HG03103 (cell line): ENCODE data around the gene NRG2.

Source experiments
- ATAC-seq: cut with Tn5 transposase; IDR thresholded peaks from one replicate; pipeline ENCODE4 v1.9.1; 2021; ENCODE audit warnings: low read depth; ENCODE audit not compliant: unreplicated experiment

NRG2 gene

DNA sequence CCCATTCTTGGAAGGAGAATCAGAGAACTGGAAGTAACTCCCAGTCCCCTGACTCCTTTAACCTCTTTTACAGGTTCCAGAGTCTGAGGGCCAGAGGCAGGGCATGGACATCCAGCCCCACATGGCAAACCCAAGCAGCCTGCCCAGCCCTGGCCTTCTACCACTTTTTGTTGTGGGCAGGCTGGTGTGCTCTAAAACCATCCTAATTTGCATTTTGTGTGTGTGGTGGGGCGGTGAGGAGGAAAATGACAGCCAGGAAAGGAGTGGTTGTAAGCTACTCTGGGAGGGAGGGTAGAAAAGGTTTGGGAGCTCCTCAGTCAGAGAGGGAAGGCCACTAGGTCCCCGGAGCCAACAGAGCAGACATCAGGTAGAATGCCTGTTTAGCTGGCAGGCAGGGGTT lies 156.9 kb downstream of the NRG2 start:
- no peak for ATAC-seq

DNA sequence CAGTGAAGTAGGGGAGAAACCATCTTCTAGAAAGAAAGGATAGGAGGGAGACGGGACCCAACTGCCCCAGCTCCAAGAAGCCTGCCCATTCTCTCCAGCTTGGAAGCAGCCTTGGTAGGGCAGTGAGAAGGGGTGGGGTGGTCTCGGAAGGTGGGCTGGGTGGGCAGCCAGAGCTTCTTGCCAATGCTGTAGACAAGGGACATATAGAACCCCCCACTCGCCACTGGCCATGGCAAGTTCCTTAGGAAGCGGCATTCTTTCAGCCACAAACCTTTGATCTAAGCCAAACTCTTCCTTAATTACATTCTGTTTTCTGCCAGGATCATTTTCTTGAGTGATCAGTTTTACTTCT lies 157.3 kb downstream of the NRG2 start:
- ATAC-seq: no peak

DNA sequence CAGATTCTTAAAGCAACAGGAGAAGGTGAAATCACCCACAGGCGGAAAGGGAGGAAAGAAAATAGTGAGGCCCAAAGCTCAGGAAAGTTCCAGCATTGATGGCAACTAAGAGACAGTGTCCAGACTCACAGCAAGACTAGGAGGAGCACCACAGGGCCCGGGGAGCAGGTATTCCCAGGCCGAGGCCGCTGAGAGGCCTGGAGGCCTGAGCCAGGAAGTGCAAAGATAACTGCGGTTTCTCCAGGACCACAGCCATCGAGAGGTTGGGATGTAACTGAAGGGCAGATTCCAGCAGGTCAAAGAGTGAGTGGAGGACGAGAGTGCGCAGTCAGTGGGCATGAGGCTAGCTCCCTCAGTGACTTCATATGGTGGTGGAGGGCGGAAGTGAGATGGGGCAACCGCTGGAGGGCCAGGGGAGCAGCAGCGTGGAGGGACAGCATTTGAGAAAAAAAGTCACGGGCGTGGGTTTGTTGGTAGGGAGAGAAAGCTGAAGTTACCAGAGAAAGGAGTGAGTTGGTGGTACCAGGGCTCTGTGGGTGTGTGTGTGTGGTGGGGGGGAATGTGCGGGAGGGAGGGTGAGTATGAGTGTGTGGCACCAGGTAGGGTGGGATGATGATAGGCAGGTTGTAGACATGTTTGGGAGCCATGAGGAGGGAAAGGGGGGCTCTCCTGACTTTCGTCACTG lies 157.8 kb downstream of the NRG2 start:
- ATAC-seq: no peak

DNA sequence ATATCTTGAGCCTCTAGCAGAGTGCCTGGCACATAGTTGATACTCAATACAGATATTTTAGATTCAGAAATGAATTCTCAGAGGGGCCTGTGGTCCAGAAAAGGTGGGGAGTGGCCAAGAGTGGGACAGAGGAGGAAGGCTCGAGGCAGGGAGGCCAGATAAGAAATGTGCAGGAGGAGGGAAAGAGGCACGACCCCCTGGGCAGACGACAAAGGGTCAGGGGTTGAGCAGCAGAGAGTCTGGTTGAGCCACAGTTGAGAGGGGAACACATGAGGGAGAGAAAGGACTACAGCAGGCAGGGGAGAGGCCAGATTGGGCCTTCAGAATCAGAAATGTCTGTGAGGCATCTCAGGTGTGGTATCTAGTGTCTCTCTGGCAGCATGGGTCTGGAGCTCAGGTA lies 158.4 kb downstream of the NRG2 start:
- no peak for ATAC-seq

DNA sequence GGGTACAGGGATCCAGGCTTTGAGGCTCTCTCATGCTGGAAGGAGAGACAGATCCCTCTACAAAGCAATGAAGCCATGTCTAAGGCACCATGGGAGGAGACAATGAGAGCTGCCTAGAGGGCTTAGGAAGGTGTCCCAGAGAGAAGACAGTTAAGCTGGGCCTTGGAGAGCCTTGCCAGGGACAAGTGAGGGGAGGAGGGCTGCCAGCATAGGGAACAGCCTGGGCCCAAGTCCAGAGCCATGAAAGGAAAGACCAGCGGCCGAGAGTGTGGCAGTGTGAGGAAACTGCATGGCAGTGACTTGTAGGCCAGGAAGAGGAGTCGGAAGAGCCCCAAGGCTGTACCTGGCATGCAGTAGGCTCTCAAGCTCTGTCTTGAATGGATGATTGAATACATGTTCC lies 159.0 kb downstream of the NRG2 start:
- ATAC-seq: no peak

DNA sequence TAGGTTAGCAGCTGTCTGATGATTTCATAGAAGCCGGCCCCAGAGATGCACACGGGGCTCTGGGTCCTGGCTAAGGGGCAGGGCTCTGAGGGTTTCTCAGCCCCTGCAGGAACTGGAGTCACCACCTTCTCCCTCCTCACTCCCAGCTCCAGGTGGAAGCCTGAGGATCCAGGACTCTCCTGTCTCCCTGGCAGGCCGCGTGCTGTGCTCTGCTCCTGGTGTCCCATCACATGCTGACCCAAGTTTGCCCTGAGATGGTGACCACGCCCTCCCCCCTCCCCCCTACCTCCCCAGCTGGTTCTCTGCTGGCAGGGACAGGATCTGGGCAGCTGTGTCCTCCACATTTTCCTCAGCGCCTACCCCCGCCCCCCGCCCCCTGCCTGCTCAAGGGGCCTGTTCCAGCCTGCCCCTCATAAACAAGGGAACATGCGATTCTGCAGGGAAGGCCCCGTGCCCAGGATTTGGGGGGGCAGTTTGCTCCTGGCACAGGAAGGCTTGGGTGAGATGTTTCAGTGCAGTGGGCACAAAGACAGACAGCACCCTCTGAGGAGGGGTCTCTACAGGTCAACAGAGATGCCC lies 160.0 kb downstream of the NRG2 start:
- no peak for ATAC-seq

DNA sequence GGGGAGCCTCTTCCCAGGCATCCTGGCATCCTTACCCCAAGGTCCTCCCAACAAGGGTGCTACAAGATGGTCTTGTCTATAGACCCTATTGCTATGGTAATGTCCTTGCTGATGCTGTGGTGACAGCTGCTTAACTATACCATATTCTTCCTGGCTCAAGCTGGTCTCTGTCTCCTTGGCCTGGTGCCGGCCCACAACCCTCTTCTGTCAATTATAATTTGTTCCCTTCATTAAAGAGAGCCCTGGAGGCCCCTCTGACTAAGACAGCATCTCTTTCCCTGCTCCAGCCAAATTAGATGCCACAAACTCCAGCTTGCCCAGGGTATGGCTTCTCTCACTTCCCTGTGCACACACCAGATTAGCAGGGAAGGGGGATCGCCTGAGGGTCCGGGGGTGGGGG lies 160.8 kb downstream of the NRG2 start:
- no peak for ATAC-seq

DNA sequence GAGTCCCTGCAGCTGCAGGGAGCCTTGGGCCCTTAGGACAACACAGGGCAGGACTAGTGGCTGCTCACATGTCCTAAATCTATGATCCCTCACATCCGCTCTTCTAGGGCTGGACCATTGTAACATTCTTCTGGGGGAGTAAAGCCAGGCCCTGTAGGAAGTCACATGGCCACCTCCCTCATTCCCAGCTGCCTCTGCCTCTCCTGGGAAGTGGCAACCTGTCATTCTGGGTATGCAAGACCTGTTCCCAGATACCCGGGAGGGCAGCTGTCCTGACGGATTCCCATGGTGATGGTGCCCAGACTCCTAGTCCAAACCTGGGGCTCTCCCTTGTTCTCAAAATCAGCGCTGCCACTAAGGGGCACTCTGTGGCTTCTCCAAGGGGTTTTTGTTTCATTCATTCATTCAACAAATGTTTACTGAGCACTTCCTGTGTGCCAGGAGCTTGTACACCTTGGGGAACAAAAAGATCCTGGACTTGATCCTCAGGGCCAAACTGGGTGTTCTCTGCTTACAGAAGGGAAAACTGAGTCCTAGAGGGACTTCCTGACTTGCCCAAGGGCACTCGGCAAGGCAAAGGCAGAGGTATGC lies 161.9 kb downstream of the NRG2 start:
- ATAC-seq: no peak

DNA sequence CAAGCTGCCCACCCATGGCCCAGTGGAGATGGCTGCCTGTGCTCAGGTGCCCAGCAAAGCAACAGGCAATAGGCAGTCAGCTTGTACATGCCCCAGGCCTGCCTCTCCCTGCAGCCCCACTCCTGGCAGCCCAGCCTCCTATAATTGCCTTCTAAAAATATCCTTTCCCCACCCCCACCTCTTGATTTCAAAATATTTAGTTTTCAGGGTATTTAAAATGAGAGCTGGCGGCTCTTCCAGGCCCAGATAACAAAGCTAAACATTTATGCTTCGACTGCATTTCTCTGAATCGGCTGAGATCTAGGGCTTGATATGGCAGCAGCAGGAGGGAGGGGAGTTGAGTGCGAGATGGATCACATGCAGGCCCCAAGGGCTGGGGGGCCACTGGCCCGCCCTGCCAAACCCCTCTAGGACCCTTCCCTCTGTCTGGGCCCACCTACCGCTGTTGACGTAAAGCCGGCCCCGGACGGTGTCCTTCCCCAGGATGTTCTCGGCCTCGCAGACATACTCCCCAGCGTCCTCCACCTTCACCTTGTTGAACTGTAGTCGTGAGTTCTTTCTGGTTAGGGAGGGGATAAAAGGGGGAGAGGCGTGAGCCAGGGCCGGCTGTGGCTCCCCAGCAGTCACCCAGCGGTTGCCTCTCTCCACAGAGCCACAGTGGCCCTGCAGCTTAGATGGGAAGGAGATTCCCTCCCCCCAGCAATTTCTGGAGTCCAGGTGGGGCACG lies 162.5 kb downstream of the NRG2 start:
- no peak for ATAC-seq

DNA sequence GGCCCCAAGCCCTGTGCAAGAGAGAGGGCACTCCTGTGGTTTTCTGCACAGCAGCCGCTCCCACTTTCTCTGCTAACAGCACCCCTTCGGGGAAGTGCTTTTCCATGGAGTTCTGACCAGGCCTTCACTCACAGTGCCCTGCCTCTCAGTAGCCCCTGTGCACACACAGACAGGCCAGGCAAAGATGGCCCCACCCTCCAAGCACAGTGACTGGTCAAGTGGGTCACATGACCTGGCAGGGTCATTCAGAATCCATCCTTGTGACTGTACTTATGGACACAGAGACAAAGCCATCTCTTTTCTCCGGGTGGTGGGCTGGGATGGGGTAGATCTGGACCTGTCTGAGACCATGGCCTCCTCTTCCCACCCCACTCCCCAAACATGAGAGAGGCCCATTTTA lies 165.0 kb downstream of the NRG2 start:
- ATAC-seq: no peak

DNA sequence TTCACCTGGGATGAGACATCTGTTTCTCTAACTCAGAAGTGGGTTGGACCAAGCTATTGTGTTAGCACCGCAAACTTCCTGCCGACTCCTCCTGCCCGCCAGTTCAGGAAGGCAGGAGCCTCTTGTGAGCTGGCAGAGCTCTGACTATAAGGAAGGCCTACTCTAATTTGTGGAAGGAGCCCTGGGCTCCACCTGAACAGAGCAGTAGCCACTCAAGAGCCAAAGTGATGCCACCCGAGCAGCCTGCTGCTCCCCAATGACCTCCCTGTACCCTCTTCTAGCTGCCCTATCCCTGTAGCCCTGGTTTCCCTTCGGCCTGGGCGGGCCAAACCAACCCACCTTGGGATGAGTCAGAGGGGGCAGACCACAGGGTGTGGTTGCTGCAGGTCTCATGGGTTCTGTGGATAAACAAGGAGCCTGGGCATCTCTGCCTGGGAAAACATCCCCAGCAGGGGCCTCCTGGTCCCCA lies 165.9 kb downstream of the NRG2 start:
- ATAC-seq: no peak

DNA sequence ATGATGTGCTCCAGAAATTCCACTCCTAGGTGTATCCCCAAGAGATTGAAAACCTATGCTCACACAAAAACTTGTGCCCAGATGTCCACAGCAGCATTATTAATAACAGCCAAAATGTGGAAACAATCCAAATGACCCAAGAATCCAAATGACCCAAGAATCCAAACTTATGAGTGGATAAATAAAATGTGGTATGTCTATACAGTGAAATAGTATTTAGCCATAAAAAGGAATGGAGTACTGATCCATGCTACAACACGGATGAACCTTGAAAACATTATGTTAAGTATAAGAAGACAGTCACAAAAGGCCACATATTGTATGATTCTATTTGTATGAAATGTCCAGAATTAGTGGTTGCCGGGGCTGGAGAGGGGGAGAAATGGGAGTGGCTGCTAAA lies 167.1 kb downstream of the NRG2 start:
- ATAC-seq: no peak

DNA sequence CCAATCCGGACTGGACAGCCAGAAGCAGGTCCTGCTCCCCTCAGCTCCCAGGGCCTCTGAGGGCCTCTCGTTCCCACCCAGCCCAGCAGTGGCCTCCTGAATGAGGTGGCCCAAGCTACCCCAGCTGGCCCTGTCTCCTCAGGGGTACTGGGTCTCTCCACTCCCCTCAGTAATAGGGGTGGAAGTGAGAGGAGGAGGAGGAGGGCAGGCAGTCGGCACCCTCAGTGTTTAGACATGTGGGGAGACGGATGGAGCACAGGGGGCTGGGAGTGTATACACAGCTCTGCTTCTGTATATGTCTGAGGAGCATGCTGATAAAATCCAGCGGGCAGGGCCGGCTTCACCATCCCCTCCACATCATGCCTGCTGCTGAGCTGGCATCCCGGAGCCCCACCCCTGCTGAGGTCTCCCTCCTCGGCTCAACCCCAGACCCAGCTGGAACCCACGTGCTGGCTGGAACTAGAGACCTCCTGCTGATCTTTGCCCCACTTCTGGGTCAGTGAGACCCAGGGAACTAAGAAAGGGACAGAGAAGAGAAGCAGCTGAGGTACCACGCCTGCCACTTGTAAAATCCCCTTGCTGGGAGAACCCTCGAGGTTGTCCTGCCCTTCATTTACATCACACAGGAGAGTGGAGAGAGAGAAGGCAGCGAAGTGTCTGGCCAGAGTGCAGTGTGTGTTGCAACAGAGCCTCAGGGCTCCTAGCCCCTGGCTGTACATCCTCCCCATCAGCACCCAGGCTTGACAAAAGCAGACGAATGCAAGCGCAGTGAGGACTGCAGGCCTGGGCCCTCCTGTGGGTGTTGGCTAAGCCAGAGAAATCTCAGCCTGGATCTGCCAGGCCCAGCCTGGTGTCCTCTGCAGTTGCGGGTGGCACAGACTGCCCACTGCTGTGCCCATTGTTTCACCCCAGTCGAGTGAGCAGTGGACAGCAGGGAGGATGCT lies 170.0 kb downstream of the NRG2 start:
- ATAC-seq: no peak

DNA sequence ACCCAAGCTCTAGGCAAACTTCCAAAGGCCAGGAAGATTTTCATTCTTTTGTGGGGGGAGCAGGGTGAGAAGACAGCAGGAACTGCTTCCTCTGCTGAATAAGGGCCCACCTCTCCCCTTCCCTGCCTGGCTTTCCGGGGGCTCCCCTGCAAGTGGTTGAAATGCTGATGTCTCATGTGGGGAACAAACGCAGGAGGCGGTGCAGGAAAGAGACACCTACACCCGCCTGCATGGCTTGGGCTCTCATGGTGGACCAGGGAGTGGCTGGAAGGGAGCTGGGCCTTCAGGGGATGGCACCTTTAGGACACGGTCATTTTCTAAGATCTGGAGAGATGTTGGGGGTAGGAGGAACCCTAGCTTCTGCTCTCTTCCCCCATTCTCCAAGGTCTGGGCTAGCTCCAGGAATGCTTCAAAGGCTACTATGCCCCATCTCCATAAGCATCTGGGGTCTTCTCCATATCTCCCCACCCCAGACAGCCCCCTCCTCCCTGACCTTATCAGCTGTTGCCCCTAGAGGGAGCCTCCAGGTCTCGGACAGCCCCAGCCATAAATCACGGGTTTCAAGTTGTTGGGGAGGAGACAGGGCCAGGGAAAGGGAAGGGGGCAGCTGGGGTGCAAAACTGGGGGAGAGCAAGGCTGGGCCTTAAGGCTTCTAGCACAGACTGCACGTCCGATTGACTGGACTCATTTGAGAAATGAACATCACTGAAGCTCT lies 170.9 kb downstream of the NRG2 start:
- no peak for ATAC-seq

DNA sequence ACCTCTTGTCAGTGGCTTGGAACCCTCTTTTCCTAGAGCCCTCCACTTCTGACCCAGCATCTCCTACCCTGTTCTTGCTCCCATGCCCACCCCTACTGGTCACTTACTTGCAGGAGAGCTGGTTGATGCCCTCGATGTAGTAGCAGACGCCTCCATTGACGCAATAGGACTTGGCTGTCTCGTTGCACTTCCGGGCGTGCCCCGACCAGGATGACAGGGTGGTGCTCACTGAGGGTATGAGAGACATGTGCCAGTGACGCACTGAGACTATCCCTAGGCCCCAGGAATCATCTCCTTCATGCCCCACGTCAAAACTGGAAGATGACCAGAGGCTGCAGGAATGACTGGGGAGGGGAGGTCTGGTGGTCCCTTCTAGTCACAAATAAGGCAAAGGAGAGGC lies 171.5 kb downstream of the NRG2 start:
- no peak for ATAC-seq

DNA sequence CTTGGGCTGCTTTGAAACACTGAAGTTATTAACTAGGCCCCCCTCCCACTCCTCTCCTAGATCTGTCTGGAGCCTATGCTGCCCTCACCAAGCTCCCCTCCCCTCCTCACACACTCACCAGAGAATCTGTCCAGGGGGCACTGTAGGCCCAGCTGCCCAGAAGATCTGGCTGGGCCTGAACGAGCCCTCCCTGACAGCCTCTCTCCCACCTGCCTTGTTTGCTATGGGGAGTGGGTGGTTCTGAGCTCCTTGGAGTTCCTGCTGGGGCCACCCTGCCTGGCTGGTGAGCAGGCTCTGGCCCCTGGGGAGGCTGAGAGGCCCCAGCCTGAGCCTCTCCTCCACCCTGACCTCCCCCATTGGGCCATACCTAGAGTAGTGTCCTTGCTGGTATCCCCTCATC lies 172.4 kb downstream of the NRG2 start:
- no peak for ATAC-seq

DNA sequence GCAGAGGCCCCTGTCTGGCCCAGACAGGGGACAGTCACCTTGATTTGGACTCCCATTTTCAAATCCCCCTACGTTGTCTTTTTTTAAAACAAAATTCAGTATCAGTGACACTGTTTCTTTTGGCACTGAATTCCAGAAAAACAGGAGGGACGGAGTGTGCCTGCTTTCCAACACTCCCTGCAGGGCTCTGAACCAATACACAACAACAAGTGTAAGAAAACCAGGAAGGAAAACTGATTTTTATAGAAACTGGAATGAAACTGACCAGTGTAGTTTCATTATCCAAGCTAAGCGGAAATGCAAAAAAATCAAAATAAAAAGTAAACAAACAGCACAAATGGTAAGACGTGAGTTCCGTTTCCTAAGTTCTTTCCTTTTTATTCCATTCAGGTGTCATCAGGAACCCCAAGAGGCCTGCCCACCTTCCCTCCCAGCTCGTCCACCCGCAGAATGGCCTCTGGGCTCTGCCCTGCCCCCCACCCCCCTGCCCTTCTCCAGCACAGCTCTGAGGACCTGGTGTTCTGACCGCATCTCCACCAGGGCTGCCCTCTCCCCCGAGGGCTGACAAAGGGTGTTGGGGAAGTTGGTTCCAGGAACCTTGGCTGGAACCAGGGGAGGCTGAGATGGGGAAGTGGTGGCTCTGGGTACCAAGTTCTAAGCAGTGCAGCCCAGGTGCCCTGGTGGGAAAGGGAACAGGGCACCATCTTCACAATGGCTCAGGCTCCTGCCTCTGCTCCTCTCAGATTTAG lies 173.9 kb downstream of the NRG2 start:
- no peak for ATAC-seq

DNA sequence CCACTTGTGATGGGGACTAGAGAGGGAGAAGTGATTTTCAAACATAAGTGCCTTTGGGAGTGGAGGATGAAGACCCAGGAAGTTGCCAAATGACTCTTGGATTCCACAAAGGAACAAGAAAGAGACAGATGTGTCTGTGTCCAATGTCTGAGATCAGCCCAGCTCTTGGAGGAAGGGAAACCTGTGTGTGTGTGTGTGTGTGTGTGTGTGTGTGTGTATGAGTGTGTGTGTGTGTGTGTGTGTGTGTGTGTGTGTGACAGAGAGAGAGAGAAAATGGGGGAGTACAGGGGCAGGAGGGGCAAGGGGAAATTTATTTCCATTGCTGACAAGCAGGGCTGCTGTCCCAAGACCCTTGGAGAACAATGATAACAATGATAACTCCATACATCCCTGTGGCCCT lies 175.5 kb downstream of the NRG2 start:
- no peak for ATAC-seq

DNA sequence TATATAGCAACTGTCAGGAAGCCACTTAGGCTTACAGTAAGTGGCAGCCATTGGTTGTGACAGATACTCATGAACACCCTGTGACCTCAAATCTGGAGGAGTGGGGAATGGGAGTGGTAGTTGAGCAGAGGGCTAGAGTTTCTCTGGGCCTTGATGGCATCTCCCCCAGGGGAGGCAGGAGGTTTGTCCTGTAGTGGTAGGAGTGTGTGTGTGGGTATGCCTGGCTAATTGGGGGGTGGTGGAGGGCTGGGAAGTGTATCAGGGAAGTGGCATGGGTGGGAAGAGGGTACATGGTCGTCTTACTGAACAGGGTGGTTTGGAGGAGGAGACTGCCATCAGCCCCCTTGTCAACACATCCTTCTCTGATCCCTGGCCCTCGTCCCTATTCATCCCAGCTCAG lies 176.0 kb downstream of the NRG2 start:
- ATAC-seq: no peak
